CD4-positive, alpha-beta T cell treated with Interferon alpha-2 for 1 hour (primary cell): ENCODE results near the gene TEX14.

Experiments
- DNase-seq, 2 donors: peaks; one replicate each; pipeline ENCODE4 v3.0.0-alpha.2; 2020 to 2022

Gene TEX14, protein sequence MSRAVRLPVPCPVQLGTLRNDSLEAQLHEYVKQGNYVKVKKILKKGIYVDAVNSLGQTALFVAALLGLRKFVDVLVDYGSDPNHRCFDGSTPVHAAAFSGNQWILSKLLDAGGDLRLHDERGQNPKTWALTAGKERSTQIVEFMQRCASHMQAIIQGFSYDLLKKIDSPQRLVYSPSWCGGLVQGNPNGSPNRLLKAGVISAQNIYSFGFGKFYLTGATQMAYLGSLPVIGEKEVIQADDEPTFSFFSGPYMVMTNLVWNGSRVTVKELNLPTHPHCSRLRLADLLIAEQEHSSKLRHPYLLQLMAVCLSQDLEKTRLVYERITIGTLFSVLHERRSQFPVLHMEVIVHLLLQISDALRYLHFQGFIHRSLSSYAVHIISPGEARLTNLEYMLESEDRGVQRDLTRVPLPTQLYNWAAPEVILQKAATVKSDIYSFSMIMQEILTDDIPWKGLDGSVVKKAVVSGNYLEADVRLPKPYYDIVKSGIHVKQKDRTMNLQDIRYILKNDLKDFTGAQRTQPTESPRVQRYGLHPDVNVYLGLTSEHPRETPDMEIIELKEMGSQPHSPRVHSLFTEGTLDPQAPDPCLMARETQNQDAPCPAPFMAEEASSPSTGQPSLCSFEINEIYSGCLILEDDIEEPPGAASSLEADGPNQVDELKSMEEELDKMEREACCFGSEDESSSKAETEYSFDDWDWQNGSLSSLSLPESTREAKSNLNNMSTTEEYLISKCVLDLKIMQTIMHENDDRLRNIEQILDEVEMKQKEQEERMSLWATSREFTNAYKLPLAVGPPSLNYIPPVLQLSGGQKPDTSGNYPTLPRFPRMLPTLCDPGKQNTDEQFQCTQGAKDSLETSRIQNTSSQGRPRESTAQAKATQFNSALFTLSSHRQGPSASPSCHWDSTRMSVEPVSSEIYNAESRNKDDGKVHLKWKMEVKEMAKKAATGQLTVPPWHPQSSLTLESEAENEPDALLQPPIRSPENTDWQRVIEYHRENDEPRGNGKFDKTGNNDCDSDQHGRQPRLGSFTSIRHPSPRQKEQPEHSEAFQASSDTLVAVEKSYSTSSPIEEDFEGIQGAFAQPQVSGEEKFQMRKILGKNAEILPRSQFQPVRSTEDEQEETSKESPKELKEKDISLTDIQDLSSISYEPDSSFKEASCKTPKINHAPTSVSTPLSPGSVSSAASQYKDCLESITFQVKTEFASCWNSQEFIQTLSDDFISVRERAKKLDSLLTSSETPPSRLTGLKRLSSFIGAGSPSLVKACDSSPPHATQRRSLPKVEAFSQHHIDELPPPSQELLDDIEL (N-terminal part only)

DNA sequence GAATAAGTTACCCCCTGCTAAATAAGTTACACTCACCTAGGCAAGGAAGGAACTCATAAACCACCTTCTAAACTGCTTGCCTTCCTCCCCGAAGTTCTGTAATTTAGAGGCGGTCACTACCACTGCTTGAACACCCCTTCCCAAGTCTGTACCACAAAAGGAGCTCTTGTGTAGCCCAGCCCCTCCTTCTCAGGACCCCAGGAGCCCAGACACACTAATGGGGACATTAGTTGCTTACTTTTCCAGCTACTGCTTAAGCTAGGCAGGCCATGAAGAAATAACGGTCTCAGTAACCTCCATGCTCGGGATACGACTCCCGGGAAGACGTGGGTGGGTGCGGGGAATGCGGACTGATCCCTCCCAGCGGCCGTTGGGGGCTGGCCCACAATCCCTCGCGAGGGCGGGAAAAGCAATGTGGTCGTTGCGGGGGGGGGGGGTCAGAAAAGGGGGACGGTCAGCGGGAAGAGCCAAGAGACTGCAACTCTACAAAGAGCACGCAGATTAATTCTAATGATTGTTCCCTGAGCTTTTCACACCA, at the start of gene TEX14:
Gene TEX14, minus strand, starts transcription at position 345 of the 538 bp plus-strand sequence. CDS start 40,044 bp downstream, outside the sequence.
- DNase-seq: no peak

DNA sequence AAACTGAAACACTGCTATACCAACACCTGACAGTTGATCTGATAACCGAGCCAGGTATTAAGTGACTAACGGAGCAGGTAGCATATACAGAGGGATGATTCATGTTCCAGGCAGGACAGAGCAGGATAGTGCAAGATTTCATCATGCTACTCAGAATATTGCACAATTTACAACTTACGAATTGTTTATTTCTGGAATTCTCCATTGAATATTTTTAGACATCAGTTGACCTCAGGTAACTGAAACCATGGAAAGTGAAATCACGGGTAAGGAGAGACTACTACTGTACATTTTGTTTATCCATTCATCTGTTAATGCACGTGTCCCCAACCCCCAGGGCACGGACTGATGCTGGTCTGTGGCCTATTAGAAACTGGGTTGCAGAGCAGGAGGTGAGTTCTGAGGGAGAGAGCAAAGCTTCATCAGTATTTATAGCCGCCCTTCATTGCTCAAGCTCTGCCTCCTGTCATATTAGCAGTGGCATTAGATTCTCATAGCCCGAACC, 49.3 kb upstream of the TEX14 start:
- DNase-seq: no peak

DNA sequence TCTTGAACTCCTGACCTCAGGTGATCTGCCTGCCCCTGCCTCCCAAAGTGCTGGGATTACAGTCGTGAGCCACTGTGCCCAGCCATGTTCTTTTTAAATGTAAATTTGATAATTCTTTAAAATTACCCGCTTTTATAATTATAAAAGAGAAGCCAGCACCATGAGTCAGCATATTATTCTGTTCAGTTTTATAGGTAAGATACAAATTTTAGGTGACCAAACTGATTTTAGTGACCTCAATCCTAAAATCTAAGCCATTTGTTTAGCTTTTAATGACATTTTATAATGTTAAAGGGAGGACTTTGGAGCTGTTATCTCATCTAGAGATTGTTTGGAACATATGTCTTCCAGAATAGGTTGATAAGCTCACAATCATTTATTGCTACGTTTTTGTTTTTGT, 43.0 kb upstream of the TEX14 start:
- DNase-seq: no peak

DNA sequence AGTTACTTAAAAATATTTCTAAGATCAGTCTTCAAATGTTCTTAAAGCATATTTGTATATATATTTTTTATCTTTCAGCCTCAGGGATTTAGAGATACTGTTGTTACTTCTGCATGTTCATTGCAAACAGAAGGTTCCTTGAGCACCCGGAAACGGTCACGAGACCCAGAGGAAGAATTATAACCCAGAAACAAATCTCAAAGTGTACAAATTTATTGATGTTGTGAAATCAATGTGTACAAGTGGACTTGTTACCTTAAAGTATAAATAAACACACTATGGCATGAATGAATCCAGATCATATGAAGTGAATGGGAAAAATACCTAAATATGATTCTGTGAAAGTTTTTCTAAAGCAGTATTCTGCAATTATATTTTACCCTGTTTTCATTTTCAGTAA, 42.2 kb upstream of the TEX14 start:
- DNase-seq: no peak

DNA sequence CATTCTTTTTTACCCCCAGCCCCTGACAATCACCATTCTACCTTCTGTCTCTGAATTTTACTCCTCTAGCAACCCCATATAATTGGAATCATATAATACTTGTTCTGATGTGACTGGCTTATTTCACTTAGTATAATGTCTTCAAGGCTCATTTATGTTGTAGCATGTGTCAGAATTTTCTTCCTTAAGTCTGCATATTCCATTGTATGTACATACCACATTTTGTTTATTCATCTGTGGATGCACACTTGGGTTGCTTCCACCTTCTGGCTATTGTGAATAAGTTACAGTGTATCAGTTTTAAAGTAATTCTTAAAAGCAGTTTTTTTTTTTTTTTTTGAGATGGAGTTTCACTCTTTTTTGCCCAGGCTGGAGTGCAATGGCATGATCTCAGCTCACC, 39.1 kb upstream of the TEX14 start:
- DNase-seq: no peak

DNA sequence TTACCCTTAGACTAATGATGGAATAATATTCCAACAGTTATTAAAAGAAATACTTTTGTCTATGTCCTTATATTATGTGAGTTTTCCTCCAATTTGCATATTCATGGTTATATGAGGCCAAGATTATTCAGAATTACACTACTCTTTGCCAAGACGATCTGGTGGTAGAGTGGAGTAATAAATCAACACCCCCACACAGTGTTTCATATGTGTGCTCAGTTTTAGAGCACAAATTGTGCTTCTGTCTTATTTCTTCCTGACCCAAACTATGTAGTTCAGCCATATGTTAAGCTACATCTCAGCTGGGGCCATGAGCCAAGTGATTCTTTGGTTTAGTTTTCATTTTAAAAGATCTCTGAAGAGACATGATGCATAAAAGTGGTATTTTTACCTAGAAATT, 37.0 kb upstream of the TEX14 start:
- no peak for DNase-seq

DNA sequence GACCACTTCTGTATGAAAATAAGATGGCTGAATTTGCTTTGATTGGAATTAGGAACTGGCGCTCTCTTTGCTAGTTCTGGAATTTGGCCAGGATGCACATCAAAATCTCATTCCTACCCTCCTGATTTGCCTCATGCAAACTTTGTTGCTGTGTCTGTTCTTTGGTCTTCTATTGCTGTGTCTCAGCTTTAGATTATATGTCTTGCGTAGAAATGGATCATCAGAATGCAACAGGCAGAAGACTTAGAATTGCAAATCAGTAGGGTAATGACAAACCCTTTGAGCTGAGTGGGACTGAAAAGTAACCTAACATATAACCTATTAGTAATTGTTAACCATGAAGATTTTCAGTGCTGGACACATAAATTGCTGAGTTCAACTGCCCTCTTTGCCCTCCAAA, 30.9 kb upstream of the TEX14 start:
- no peak for DNase-seq

DNA sequence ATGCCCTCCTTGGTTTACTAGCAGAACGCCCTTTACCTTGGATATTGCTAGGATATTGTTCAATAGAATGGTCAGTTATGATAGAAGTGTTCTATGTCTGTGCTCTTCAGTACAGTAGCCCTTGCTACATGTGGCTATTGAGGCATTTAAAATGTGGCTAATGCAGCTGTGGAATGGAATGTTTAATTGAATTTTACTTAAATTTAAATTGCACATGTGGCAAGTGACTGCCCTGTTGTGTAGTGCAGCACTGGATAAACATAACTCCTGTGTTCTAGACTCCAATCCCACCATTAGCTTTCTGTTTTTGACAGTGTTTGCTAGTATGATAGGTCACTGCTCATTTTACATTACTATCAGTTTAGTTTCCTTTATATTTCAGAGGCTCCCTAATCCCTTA, 30.4 kb upstream of the TEX14 start:
- DNase-seq: no peak

DNA sequence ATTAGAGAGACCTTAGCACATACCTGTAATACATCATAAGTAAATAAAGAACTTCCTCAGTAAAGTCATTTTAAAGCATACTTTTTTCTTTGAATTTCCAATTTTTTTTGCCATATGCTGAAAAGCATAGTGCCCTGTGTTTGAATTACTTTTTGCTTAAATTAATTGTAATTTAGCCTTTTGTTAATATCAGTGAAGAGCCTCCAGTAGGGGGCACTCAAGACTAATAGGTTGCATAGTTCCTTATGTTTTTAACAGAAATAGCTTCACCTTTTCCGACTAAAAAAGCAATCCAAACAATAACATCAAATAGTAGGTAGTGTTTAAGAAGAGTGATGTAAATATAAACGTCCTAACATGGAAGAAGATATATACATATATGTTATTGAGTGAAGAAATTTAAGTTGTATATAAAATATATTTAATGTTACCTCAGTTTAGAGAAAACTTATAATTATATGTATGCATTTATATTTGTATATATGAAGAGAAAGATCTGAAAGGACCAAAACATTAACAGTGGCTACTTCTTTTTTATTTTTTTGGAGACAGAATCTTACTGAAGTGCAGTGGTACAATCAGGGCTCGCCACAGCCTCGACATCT, 19.2 kb upstream of the TEX14 start:
- DNase-seq: peak; percentile 24 to 61

DNA sequence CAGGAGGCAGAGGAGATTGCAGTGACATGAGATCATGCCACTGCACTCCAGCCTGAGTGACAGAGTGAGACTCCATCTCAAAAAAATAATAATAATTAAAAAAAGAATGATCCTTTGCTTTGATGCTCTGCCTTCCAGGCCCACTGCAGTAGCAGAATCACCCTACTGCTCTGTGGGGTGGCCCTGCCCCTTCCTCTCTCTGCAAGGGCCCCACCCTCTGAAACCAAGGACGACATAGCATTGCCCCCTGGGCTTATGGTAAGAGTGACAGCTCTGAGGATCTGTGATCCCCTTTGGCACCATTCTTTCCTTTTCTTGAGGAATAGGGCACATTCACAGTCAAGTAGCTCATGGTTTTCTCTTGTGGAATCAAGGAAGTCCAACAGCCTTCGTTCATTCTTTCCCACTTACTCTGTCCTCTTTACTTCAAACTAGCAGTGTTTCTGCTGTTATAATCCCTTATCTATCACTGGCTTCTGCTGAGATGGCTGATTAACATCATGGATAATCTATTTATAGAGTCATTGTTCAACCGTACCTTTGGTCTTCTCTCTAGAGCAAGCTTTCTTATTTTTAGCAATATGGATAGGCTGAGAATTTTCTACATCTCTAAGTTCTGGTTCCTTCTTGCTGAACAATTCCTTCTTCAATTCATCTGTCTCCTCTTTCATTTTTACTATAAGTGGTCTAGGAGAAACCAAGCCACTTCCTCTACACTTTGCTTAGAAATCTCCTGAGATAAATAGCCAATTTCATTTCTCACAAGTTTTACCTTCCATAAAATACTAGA, 14.7 kb upstream of the TEX14 start:
- no peak for DNase-seq

DNA sequence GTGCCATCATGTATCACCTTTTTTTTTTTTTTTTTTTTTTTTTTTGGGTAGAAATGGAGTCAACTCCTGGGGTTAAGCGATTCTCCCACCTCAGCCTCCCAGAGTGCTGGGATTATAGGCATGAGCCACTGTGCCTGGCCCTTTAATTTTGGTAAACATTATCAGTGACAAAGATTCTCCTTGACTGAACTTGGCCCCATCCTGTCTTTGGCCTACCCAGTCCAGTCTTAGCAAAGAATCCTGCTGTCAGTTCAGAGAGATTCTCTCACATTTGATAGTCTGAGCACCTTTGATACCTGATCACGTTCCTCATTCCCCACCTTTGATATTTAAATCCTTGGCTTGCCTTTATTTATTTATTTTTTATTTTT, 12.1 kb upstream of the TEX14 start:
- no peak for DNase-seq

DNA sequence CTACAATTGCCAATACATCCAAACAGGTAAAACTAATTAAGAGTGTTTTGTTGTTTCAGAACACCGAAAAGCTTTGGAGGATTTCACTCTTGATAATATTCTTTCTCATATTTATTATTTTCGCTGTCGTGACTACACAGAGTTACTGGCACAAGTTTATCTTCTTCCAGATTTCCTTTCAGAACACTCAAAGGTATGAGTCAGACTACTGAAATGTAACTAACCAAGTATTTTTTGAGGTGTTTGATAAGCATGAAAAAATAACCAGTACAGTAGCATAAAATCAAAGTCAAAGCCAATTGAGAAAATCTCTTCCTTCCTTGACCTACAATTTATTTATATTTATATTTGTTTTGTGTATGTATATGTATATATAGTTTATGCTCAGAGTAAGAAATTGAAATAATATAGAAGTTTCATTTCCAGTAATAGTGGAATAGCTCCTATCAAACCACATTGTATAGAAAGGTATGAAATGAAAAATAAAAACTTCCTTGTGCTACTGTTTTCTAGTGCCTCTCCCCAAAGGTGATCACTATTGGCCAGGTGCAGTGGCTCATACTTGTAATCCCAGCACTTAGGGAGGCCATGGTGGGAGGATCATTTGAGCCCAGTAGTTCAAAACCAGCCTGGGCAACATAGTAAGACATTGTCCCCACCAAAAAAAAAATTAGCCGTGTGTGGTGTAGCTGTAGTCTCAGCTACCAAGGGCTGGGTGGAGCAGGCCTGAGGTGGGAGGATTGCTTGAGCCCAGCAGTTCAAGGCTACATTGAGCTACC, 11.5 kb upstream of the TEX14 start:
- no peak for DNase-seq

DNA sequence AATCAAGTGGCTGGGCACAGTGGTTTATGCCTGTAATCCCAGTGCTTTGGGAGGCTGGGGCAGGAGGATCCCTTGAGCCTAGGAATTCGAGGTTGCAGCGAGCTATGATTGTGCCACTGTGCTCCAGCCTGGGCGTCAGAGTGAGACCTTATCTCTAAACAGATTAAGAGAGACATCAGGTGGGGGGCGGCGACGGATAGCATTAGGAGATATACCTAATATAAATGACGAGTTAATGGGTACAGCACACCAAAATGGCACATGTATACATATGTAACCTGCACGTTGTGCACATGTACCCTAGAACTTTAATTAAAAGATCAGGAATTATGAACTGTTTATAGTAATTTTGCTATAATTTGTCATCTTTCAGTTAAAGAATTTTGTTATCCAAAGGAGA, 10.9 kb upstream of the TEX14 start:
- no peak for DNase-seq

DNA sequence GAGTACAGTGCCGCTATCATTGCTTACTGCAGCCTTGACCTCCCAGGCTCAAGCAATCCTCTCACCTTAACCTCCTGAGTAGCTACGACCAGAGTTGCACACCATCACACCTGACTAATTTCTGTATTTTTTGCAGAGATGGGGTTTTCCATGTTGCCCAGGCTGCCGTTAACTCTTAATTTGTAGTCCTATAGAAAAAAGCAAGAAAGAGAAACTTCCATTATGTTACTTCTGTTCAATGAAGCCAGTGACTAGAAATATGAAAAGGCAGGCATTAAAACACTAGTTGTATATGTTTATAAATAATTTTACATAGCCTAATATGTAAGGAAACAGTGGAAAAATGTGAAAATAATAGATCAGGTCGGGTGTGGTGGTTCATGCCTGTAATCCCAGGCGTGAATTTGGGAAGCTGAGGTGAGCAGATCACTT, 10.2 kb upstream of the TEX14 start:
- no peak for DNase-seq

DNA sequence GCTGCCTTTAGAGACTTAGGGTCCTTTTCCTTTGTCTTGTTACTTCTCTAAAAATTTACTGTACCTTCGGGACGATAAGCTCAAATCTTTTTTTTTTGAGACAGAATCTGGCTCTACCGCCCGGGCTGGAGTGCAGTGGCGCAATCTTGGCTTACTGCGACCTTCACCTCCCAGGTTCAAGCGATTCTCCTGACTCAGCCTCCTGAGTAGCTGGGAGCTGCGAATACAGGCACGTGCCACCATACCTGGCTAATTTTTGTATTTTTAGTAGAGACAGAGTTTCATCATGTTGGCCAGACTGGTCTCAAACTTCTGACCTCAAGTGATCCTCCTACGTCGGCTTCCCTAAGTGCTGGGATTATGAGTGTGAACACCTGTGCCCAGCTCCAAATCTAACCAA, 7.9 kb upstream of the TEX14 start:
- DNase-seq: no peak

DNA sequence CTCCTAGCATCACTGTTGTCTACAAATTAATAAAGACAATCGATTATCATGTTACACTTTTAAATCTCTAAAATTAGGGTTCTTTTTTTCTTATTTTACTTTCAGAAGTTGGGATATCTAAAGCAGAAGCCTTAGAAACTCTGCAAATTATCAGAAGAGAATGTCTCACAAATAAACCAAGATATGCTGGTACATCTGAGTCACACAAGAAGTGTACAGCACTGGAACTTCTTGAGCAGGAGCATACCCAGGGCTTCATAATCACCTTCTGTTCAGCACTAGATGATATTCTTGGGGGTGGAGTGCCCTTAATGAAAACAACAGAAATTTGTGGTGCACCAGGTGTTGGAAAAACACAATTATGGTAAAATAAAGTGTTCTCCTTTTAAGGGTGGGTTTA, 3.0 kb upstream of the TEX14 start:
- no peak for DNase-seq

DNA sequence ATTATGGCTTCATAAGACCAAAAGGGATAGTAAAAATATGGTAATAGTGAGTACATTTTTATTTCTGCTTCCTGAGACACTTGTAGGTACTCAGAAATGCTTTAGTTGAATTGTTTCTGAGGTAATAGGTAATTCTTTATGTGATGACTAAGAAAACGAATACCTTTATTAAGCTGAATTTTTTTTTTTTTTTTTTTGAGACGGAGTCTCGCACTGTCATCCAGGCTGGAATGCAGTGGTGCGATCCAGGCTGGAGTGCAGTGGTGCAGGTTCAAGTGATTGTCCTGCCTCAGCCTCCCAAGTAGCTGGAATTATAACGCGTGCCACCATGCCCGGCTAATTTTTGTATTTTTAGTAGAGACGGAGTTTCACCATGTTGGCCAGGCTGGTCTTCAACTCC, 2.5 kb upstream of the TEX14 start:
- DNase-seq: no peak

DNA sequence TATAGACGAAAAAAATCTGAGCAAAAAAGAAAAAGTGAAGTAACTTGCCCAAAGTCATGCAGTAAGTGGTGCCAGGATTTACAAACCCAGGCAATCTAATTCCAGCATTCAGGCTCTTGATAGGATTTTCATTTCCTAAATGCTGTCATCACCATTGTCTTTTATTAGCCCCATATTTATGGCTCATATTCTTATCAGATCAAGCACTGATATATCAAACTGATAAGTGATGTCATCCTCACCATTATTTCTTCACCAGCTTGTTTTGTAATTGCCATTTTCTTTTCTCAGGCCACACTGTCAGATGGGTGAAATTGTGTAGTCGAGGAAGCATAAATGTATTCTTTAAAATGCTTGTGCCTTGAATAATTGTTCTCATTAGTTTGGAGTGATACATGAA, 1.9 kb upstream of the TEX14 start:
- DNase-seq: no peak

DNA sequence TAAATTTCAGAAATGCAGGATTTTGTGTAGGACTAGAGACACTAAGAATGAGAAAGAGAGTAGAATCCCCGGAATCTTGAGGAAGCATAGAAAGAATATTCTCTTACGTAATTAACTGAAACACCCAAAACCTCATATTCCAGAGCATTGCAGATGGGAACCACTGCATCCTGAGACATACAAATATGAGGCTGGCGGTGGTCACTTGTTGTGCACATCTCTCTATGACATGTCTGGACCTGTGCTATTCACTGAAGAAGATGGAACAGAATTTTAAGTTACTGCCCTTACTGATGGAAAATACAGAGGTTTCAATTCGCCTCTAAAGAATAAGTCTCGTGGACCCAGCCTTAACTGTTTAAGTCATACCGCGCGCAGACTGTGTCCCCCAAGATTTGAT, 1.4 kb upstream of the TEX14 start:
- no peak for DNase-seq

DNA sequence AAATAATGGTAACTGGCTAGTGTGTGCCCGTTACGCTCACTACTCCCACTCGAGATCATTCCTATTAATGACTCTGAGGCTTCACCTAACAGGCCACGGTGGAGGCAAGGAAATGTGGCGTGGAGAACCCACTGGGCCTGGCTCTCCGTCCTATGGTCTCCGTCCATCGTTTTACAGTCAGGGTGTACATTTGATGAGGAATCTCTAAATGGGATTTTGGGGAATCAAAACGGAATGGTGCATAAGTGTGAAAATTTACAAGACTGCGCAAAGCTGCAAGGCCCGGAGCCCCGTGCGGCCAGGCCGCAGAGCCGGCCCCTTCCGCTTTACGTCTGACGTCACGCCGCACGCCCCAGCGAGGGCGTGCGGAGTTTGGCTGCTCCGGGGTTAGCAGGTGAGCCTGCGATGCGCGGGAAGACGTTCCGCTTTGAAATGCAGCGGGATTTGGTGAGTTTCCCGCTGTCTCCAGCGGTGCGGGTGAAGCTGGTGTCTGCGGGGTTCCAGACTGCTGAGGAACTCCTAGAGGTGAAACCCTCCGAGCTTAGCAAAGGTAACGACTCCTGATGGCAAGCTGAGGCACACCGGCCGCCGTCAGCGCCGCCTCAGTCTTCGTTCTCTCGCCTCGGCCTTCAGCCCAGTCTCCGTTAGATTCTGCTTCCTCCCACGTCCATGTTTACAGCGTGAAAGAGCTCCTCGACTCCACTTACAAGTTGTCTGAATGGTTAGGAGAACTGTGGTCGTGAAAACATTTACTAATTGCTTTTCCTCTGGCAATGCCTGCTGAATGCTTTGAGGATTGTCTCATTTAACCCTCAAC, 602 bp upstream of the TEX14 start, which contains the start of gene RAD51C:
Gene RAD51C, plus strand, starts transcription at position 364 of the 817 bp plus-strand sequence. Its CDS starts 42 bp downstream, at position 406.
- DNase-seq: peak; percentile 84 to 88
